Measurements from ENCODE around the gene RFC2. TPM values are rescaled to one million over a fixed set of nuclear protein-coding genes. Genes with fewer than 3 reads are reported as not detected.

RFC2 gene
- total RNA-seq, 1 donor from 2014 or later, result 30.0 TPM

- no peaks in the 10 kb centered on the region for H3K4me1 Mint-ChIP-seq
- TF ChIP-seq, protein P1, sequence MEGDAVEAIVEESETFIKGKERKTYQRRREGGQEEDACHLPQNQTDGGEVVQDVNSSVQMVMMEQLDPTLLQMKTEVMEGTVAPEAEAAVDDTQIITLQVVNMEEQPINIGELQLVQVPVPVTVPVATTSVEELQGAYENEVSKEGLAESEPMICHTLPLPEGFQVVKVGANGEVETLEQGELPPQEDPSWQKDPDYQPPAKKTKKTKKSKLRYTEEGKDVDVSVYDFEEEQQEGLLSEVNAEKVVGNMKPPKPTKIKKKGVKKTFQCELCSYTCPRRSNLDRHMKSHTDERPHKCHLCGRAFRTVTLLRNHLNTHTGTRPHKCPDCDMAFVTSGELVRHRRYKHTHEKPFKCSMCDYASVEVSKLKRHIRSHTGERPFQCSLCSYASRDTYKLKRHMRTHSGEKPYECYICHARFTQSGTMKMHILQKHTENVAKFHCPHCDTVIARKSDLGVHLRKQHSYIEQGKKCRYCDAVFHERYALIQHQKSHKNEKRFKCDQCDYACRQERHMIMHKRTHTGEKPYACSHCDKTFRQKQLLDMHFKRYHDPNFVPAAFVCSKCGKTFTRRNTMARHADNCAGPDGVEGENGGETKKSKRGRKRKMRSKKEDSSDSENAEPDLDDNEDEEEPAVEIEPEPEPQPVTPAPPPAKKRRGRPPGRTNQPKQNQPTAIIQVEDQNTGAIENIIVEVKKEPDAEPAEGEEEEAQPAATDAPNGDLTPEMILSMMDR (IDR thresholded peaks at IDR 0.05; ENCODE audit: unreplicated experiment), result no peak
- no peak overlapping the region for H3K4me3 Mint-ChIP-seq
- H3K9me3 Mint-ChIP-seq, result no peaks in the 10 kb centered on the region
- H3K27me3 Mint-ChIP-seq (ENCODE audit: low read depth), result no peaks in the 10 kb centered on the region
- peaks cover 7% of the 10 kb centered on the region for H3K36me3 Mint-ChIP-seq
- no peak overlapping the region for H3K27ac Mint-ChIP-seq
- DNase-seq (ENCODE audit: low spot score in 2 of 2, unreplicated experiment in 2 of 2), result no peak
These were observed 32.5 kb downstream of the RFC2 start for GRCh38 chr7:74221713-74222112.

DNA sequence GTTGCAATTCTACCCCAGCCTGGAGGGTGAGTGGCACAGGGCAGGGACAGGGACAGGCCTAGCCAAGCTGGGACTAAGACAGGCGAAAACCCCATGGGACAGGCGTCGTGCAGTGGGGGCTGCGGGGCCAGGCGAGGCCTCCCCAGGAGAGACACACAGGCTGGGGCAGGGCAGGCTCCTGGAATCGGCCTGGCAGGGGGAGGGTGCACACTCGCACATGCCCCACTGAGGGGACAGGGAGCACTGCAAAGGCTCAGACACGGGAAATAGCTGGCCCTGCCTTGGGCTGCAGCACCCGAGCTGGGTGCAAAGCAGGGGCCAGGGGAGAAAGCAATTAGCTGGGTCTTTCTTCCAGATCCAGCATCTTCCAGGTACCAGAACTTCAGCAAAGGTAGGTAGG is 34.0 kb downstream of the RFC2 start:
- no peak overlapping the region for H3K27ac Mint-ChIP-seq
- peaks cover under 1% of the 10 kb centered on the region for H3K36me3 Mint-ChIP-seq
- H3K4me1 Mint-ChIP-seq, result no peaks in the 10 kb centered on the region
- DNase-seq (ENCODE audit: low spot score in 2 of 2, unreplicated experiment in 2 of 2), result no peak
- TF ChIP-seq, protein P1 (IDR thresholded peaks at IDR 0.05; ENCODE audit: unreplicated experiment), result no peak
- no peak overlapping the region for H3K4me3 Mint-ChIP-seq
- no peaks in the 10 kb centered on the region for H3K27me3 Mint-ChIP-seq (ENCODE audit: low read depth)
- no peaks in the 10 kb centered on the region for H3K9me3 Mint-ChIP-seq

- TF ChIP-seq, protein P1 (IDR thresholded peaks at IDR 0.05; ENCODE audit: unreplicated experiment), result no peak
- Mint-ChIP-seq H3K9me3 (no peaks in the 10 kb centered on the region), H3K27me3 (ENCODE audit: low read depth) (no peaks in the 10 kb centered on the region), H3K4me3 (no peak overlapping the region), H3K27ac (no peak overlapping the region), H3K4me1 (no peaks in the 10 kb centered on the region), H3K36me3 (no peaks in the 10 kb centered on the region)
- no peak for DNase-seq (ENCODE audit: low spot score in 2 of 2, unreplicated experiment in 2 of 2)
These were observed 34.8 kb downstream of the RFC2 start for GRCh38 chr7:74219416-74219815.

- Mint-ChIP-seq H3K27ac (no peak overlapping the region), H3K9me3 (no peaks in the 10 kb centered on the region), H3K4me1 (no peaks in the 10 kb centered on the region), H3K27me3 (ENCODE audit: low read depth) (no peaks in the 10 kb centered on the region), H3K4me3 (no peak overlapping the region), H3K36me3 (no peaks in the 10 kb centered on the region)
- TF ChIP-seq, protein P1 (IDR thresholded peaks at IDR 0.05; ENCODE audit: unreplicated experiment), result no peak
- no peak for DNase-seq (ENCODE audit: low spot score in 2 of 2, unreplicated experiment in 2 of 2)
These were observed 35.9 kb downstream of the RFC2 start for GRCh38 chr7:74218343-74218698.

GRCh38 chr7:74217455-74218342 is 36.5 kb downstream of the RFC2 start:
- Mint-ChIP-seq H3K4me1 (no peaks in the 10 kb centered on the region), H3K4me3 (no peak overlapping the region), H3K36me3 (no peaks in the 10 kb centered on the region), H3K9me3 (no peaks in the 10 kb centered on the region), H3K27me3 (ENCODE audit: low read depth) (no peaks in the 10 kb centered on the region), H3K27ac (no peak overlapping the region)
- no peak for DNase-seq (ENCODE audit: low spot score in 2 of 2, unreplicated experiment in 2 of 2)
- TF ChIP-seq, protein P1 (IDR thresholded peaks at IDR 0.05; ENCODE audit: unreplicated experiment), result no peak
